Hepatocyte (in vitro differentiated cells): ENCODE measurements around the gene SMAD7. TPM values are rescaled to one million over a fixed set of nuclear protein-coding genes. Genes with fewer than 3 reads are reported as not detected.

Source experiments
- DNase-seq: peaks from one replicate; pipeline ENCODE4 v3.0.0-alpha.2; 2016; ENCODE audit warnings: low spot score
- H2AFZ ChIP-seq: fragments of 200-600 bp; sonication (generic); 2 replicates; pipeline ENCODE4 v1.6.0; 2016; ENCODE audit warnings: antibody characterized with exemption, mild to moderate bottlenecking
- H3K27ac ChIP-seq: fragments of 200-600 bp; sonication (generic); 2 replicates; pipeline ENCODE4 v1.5.1; 2016; ENCODE audit warnings: mild to moderate bottlenecking
- H3K27me3 ChIP-seq: fragments of 200-600 bp; sonication (generic); 2 replicates; pipeline ENCODE4 v1.6.1; 2016
- H3K36me3 ChIP-seq: fragments of 200-600 bp; sonication (generic); replicated peaks from 2 replicates; pipeline ENCODE4 v1.5.1; 2016; ENCODE audit warnings: low read depth; ENCODE audit not compliant: insufficient read depth
- H3K4me1 ChIP-seq: fragments of 200-600 bp; sonication (generic); 2 replicates; pipeline ENCODE4 v1.5.1; 2016; ENCODE audit warnings: mild to moderate bottlenecking, moderate library complexity; ENCODE audit not compliant: insufficient read depth
- H3K4me2 ChIP-seq: fragments of 200-600 bp; sonication (generic); 2 replicates; pipeline ENCODE4 v1.6.0; 2016
- H3K4me3 ChIP-seq: fragments of 200-600 bp; sonication (generic); 2 replicates; pipeline ENCODE4 v1.5.1; 2016; ENCODE audit warnings: mild to moderate bottlenecking
- H3K79me2 ChIP-seq: fragments of 200-600 bp; sonication (generic); 2 replicates; pipeline ENCODE4 v1.6.0; 2017; ENCODE audit warnings: mild to moderate bottlenecking
- H3K9me2 ChIP-seq: fragments of 200-600 bp; sonication (generic); replicated peaks from 2 replicates; pipeline ENCODE4 v1.6.0; 2017; ENCODE audit warnings: mild to moderate bottlenecking; ENCODE audit not compliant: insufficient read depth
- H3K9me3 ChIP-seq: fragments of 200-600 bp; sonication (generic); 2 replicates; pipeline ENCODE4 v1.5.1; 2016; ENCODE audit warnings: low read depth, mild to moderate bottlenecking
- H4K20me1 ChIP-seq: fragments of 200-600 bp; sonication (generic); 2 replicates; pipeline ENCODE4 v1.6.0; 2016; ENCODE audit warnings: mild to moderate bottlenecking; ENCODE audit not compliant: insufficient read depth, poor library complexity, severe bottlenecking
- EZH2 ChIP-seq: fragments of 200-600 bp; sonication (generic); IDR thresholded peaks from 2 replicates; pipeline ENCODE4 v1.6.1; 2016; ENCODE audit warnings: antibody characterized with exemption, mild to moderate bottlenecking, borderline replicate concordance
- EZH2phosphoT487 ChIP-seq: fragments of 200-600 bp; sonication (generic); IDR thresholded peaks from one replicate; pipeline ENCODE4 v1.6.1; 2018; ENCODE audit warnings: antibody characterized with exemption, mild to moderate bottlenecking, low read depth, moderate library complexity; ENCODE audit not compliant: unreplicated experiment, severe bottlenecking
- WGBS: methylation state at CpG from one replicate; pipeline ENCODE4 v1.1.6; 2016; ENCODE audit warnings: low lambda C conversion rate; ENCODE audit errors: missing lambda C conversion rate; 5-methylcytosine and 5-hydroxymethylcytosine counted together
- polyA plus RNA-seq: library from polyadenylated mRNA; unstranded; fragments of >200 nt; fragmentation: Nextera tagmentation; extraction: Ambion mirVana; gene quantifications from 2 replicates; pipeline ENCODE4 v1.2.1, GENCODE V29; 2016
- total RNA-seq: library from RNA; depleted of rRNA; stranded (reverse); fragments of >200 nt; gene quantifications from 2 replicates; pipeline ENCODE4 v1.2.3, GENCODE V29; 2014
- TF ChIP-seq, protein P1 (sequence below): fragments of 200-600 bp; sonication (generic); IDR thresholded peaks from 2 replicates; pipeline ENCODE4 v1.5.1; 2016; ENCODE audit warnings: antibody characterized with exemption, mild to moderate bottlenecking; ENCODE audit not compliant: poor library complexity

Gene SMAD7
- total and polyA plus RNA-seq, 2 experiments from 2014 or later: 65.4 to 71.1 TPM

GRCh38 chr18:48952287-48953103 lies 1.7 kb upstream of the SMAD7 start:
- peak overlapping the region; percentile 99 for H3K27ac ChIP-seq
- H3K36me3 ChIP-seq: no peaks in the 10 kb centered on the region
- H3K4me1 ChIP-seq: peaks cover 15% of the 10 kb centered on the region
- peaks cover 38% of the 10 kb centered on the region for H4K20me1 ChIP-seq
- no peaks in the 10 kb centered on the region for H3K9me3 ChIP-seq
- peak overlapping the region; percentile 88 for H3K4me2 ChIP-seq
- peak overlapping the region; percentile 75 for H2AFZ ChIP-seq
- peak; percentile 94 for DNase-seq
- H3K9me2 ChIP-seq: no peaks in the 10 kb centered on the region
- H3K79me2 ChIP-seq: peaks cover 51% of the 10 kb centered on the region
- no peaks in the 10 kb centered on the region for H3K27me3 ChIP-seq
- WGBS: 2% methylated on average over 59 of the region's 67 CpGs
- TF ChIP-seq, protein P1, sequence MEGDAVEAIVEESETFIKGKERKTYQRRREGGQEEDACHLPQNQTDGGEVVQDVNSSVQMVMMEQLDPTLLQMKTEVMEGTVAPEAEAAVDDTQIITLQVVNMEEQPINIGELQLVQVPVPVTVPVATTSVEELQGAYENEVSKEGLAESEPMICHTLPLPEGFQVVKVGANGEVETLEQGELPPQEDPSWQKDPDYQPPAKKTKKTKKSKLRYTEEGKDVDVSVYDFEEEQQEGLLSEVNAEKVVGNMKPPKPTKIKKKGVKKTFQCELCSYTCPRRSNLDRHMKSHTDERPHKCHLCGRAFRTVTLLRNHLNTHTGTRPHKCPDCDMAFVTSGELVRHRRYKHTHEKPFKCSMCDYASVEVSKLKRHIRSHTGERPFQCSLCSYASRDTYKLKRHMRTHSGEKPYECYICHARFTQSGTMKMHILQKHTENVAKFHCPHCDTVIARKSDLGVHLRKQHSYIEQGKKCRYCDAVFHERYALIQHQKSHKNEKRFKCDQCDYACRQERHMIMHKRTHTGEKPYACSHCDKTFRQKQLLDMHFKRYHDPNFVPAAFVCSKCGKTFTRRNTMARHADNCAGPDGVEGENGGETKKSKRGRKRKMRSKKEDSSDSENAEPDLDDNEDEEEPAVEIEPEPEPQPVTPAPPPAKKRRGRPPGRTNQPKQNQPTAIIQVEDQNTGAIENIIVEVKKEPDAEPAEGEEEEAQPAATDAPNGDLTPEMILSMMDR: no peak
- TF ChIP-seq EZH2phosphoT487 (no peak), EZH2 (no peak)
- H3K4me3 ChIP-seq: peak overlapping the region; percentile 74

DNA sequence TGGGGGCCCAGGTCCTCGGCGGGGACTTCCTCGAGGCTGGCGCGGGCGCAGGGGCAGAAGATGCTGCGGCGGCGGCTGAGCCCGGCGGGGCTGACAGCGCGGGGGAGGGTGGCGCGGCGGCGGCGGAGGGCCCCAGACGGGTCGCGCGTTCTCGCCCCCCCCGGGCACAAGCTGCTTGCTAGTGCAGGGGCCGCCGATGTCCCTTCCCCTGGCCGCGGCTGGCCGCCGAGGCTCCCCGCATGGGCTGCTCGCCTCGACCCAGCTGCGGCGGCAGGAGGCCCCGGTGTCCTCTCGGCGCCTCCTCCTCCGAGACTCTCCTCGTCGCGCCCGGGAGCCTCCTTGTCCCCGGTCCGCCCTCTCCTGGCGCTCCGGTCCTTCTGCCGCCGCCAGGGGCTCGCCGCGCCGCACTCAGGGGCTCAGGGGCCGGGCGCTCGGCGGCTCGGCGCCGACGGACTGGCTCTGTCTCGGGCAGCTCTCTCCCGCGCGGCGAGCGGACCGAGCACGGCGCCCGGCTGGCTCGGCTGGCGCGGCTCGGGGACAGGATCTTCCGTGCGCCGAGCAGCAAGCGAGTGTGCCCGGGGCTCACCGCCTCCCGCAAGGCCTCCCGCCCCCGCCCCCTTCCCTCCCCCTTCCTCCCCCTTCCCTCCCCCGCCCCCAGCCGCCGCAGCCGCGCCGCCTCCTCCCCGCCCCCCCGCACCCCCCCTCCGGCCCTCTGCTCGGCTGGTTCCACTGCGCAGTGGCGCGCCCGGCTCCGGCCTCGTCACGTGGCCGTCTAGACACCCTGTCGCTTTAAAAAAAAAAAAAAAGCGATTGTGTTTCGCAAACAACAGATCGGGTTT lies 902 bp upstream of the SMAD7 start:
- TF ChIP-seq, protein P1: peak; percentile 23
- TF ChIP-seq EZH2 (no peak), EZH2phosphoT487 (no peak)
- peaks cover 60% of the 10 kb centered on the region for H3K79me2 ChIP-seq
- H4K20me1 ChIP-seq: peaks cover 46% of the 10 kb centered on the region
- H3K4me1 ChIP-seq: peaks cover 18% of the 10 kb centered on the region
- H3K4me3 ChIP-seq: peak overlapping the region; percentile 74
- DNase-seq: peak; percentile 96
- H3K9me2 ChIP-seq: no peaks in the 10 kb centered on the region
- 2% methylated on average over 37 of the region's 106 CpGs for WGBS
- H3K27ac ChIP-seq: peak overlapping the region; percentile 100
- no peaks in the 10 kb centered on the region for H3K36me3 ChIP-seq
- no peak overlapping the region for H2AFZ ChIP-seq
- no peaks in the 10 kb centered on the region for H3K9me3 ChIP-seq
- H3K4me2 ChIP-seq: peak overlapping the region; percentile 88
- H3K27me3 ChIP-seq: no peaks in the 10 kb centered on the region

DNA sequence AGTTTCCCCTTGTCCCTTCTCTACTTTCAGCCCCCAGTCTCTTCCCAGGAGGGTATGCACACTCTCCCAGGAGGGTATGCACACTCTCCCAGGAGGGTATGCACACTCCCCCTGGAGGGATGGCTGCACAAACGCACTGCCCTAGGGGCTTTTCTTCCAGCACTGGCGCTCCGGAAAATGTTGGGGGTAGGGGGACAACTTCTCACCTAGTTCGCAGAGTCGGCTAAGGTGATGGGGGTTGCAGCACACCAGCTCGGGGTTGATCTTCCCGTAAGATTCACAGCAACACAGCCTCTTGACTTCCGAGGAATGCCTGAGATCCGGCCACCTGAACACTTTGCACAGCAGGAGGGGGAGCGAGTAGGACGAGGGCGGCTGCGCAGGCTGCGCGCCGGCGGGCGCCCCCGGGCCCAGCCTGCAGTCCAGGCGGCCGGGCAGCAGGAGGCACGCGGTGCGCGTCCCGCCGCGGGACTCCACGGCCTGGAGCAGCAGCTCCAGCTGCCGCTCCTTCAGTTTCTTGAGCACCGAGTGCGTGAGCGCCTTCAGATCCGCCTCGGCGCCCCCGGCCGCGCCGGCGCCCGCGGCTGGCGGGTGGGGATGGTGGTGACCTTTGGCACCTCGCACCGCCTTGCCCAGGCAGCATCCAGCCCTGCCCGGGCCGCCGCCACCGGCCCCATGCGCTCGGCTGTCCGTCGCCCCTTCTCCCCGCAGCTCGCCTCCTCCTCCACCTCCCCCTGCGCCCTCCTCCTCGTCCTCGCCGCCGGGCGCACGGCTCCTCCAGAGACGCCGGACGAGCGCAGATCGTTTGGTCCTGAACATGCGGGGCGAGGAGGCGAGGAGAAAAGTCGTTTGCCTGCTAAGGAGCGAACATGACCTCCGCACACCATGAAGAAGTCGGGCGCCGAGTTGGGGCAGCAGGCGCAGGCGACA lies 894 bp downstream of the SMAD7 start:
- under 1% methylated on average over 54 of the region's 79 CpGs for WGBS
- H3K36me3 ChIP-seq: no peaks in the 10 kb centered on the region
- no peaks in the 10 kb centered on the region for H3K9me3 ChIP-seq
- peaks cover 64% of the 10 kb centered on the region for H4K20me1 ChIP-seq
- no peak for TF ChIP-seq EZH2
- TF ChIP-seq, protein P1: peak; percentile 8
- peaks cover 21% of the 10 kb centered on the region for H3K4me1 ChIP-seq
- peak overlapping the region; percentile 100 for H3K27ac ChIP-seq
- peak; percentile 60 for DNase-seq
- H3K4me2 ChIP-seq: peak overlapping the region; percentile 97
- peaks cover 78% of the 10 kb centered on the region for H3K79me2 ChIP-seq
- H3K9me2 ChIP-seq: no peaks in the 10 kb centered on the region
- no peaks in the 10 kb centered on the region for H3K27me3 ChIP-seq
- H2AFZ ChIP-seq: no peak overlapping the region
- H3K4me3 ChIP-seq: peak overlapping the region; percentile 92
